GM12872 (cell line): Measurements from ENCODE around the gene CDK9.

ENCODE experiments used
- CTCF ChIP-seq: IDR thresholded peaks from 3 replicates; pipeline ENCODE4 v1.5.1; 2011; ENCODE audit warnings: low read depth, mild to moderate bottlenecking, low read length, moderate library complexity; ENCODE audit not compliant: insufficient read depth

CDK9 gene

GRCh38 chr9:127805620-127806019 is 19.8 kb downstream of the CDK9 start:
- peak; percentile 59; the same call in 2 of the 3 replicates for TF ChIP-seq CTCF

DNA sequence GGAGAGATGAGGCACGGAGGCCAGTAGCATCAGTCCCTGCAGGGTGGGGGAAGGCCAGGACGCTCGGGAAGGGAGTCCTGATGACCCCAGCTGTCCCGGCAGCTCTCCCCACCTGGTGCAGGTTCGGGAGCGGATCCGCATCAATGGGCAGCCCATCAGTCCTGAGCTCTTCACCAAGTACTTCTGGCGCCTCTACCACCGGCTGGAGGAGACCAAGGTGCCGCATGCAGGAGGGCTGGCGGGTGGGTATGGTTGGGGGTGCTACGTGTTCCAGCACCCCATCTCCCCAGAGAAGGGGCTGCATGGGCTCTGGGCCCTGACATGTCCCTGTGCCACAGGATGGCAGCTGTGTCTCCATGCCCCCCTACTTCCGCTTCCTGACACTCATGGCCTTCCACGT is 21.0 kb downstream of the CDK9 start:
- no peak for TF ChIP-seq CTCF

GRCh38 chr9:127808347-127809001 is 22.6 kb downstream of the CDK9 start:
- no peak for TF ChIP-seq CTCF

DNA sequence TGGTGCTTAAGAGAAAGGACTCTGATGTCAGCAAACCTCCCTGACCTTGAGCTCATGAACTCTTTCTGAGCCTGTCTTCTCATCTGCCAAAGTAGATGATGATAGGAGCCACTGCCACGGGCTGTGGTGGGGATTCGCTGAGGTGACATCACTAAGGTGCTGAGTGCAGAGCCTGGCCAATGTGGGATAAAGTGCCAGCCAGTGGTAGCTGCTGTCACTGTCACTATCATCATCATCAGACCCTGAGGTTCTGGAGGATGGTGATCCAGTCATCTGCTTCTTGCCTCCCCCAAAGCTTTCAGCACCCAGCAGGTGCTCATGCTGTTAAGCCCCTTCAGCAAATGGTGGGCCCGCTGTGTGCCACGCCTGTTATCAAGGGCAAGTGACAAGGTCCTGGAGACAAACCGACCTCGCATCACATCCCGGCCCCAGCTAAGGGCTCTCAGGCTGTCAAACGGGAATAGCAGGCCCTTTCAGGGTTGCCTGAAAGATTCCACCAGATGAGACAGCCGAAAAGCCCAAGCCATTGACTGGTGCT is 23.2 kb downstream of the CDK9 start:
- TF ChIP-seq CTCF, result no peak

- TF ChIP-seq CTCF, result no peak
Observed at GRCh38 chr9:127809540-127810377, 23.9 kb downstream of the CDK9 start.

- TF ChIP-seq CTCF, result no peak
Observed at GRCh38 chr9:127810378-127811187, 24.7 kb downstream of the CDK9 start.

GRCh38 chr9:127812011-127812410 is 26.2 kb downstream of the CDK9 start:
- TF ChIP-seq CTCF, result no peak
